NCI-H2029 treated with DMSO at 0.1 percent for 48 hours (cell line): ENCODE results near the gene SSTR5.

Experiments
- DNase-seq: peaks from one replicate; lab custom pipeline; 2025; lab: John Stamatoyannopoulos, UW

Gene SSTR5

GRCh38 chr16:1039762-1040161, 32.8 kb upstream of the SSTR5 start:
- no peak for DNase-seq

- DNase-seq, result no peak
Observed at GRCh38 chr16:1040346-1040745, 32.2 kb upstream of the SSTR5 start.

GRCh38 chr16:1042049-1042744, 30.4 kb upstream of the SSTR5 start:
- DNase-seq, result no peak

- DNase-seq, result no peak
Observed at GRCh38 chr16:1042866-1043265, 29.7 kb upstream of the SSTR5 start.

GRCh38 chr16:1043881-1044451, 28.6 kb upstream of the SSTR5 start:
- no peak for DNase-seq

GRCh38 chr16:1044460-1045309, 27.9 kb upstream of the SSTR5 start:
- DNase-seq, result no peak

- DNase-seq, result no peak
Observed at GRCh38 chr16:1045310-1045992, 27.1 kb upstream of the SSTR5 start.

- DNase-seq, result no peak
Observed at GRCh38 chr16:1045993-1046911, 26.3 kb upstream of the SSTR5 start.

- no peak for DNase-seq
Observed at GRCh38 chr16:1047123-1047522, 25.4 kb upstream of the SSTR5 start.

GRCh38 chr16:1047801-1048200, 24.7 kb upstream of the SSTR5 start:
- no peak for DNase-seq

- no peak for DNase-seq
Observed at GRCh38 chr16:1048442-1049112, 24.0 kb upstream of the SSTR5 start.

GRCh38 chr16:1049113-1049975, 23.2 kb upstream of the SSTR5 start:
- DNase-seq, result no peak

GRCh38 chr16:1049976-1050247, 22.6 kb upstream of the SSTR5 start:
- DNase-seq, result no peak

GRCh38 chr16:1050516-1050915, 22.0 kb upstream of the SSTR5 start:
- DNase-seq, result no peak

GRCh38 chr16:1050921-1051320, 21.6 kb upstream of the SSTR5 start:
- DNase-seq, result no peak

GRCh38 chr16:1051446-1051845, 21.1 kb upstream of the SSTR5 start:
- no peak for DNase-seq

GRCh38 chr16:1052721-1053120, 19.8 kb upstream of the SSTR5 start:
- no peak for DNase-seq

GRCh38 chr16:1053121-1053521, 19.4 kb upstream of the SSTR5 start:
- DNase-seq, result no peak

GRCh38 chr16:1053700-1054368, 18.7 kb upstream of the SSTR5 start:
- no peak for DNase-seq
